ENCODE measurements around the gene SLC25A17.
A peak's percentile ranks its signal among the peaks of the same experiment; 100 is the strongest.
"Not testable (repeated sequence)": the region's sequence is repeated elsewhere in the genome, so short reads cannot be mapped to it uniquely, and the experiment has no call there.

Gene SLC25A17, protein sequence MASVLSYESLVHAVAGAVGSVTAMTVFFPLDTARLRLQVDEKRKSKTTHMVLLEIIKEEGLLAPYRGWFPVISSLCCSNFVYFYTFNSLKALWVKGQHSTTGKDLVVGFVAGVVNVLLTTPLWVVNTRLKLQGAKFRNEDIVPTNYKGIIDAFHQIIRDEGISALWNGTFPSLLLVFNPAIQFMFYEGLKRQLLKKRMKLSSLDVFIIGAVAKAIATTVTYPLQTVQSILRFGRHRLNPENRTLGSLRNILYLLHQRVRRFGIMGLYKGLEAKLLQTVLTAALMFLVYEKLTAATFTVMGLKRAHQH

DNA sequence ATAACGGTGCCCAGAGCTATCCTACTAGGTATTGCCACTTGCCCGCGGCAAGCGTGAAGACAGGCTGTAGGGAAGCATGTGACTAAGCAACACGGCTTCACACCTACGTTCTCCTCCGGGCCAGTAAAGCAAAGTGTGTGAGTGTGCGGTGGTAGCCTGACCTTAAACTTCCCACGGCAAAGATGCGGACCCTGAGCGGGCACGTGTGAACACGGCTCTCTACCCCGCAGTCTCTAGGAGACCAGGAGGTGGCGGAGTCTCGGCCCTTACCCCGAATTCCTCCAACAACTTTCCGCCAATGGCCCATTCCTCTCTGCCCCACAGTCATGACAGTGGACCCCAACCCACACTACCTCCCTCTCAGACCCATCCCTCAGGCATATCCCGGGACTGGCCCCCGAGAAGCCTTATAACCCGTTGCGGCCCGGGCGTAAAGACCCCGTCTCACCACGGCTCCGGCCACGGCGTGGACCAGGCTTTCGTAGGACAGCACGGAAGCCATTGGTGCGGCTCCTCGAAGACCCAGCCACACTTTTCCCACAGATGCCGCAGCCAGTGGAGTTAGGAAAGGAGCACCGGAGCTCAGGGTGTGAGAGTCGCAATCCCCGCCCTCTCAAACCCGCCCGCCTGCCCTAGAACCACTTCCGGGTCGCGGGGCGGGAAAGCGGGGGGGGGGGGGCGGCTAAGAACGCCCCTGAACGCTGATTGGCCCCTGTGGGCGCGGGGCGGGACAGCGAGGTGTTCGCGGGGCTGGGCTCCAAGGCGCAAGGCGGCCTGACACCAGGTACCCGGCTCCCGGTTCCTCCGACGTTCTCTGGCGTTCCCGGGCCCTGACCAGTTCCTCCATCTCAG is at the start of gene SLC25A17:
Gene SLC25A17 (minus strand): TSS at position 600 of the 852 bp plus-strand sequence. CDS start 98 bp downstream, at position 502.
- peak; percentile 79 for DNase-seq (ENCODE audit: low read depth)

DNA sequence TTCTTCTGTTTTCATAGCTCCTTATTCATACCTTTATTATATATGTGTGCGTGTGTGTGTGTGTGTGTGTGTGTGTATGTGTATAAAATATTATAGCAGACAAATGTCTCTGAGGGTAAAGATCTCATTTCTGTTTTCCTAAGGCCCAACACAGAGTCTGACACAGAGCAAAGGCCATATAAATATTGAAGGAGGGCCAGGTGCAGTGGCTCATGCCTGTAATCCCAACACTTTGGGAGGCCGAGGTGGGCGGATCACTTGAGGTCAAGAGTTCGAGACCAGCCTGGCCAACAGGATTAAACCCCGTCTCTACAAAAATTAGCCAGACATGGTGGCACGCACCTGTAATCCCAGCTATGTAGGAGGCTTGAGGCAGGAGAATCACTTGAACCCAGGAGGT is 49.2 kb upstream of the SLC25A17 start:
- not testable (repeated sequence) for DNase-seq (ENCODE audit: low read depth)

DNA sequence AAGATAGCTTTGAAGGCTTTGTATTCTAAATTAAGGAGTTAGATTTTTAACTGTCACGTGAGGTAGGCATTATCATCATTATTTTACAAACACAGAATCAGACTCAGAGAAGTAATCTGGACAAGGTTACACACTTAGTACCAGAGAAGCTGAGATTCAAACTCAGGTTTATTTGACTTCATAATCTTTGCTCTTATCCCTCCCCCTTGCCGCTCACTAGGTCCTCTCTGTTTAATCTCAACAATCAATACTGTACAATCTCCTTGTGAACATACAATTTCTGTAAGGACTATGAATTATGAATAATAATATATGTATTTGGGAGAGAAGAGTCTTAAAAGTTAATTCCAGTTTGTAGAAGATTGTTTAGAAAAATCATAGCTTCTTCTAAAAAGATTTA is 48.0 kb upstream of the SLC25A17 start:
- no peak for DNase-seq (ENCODE audit: low read depth)

DNA sequence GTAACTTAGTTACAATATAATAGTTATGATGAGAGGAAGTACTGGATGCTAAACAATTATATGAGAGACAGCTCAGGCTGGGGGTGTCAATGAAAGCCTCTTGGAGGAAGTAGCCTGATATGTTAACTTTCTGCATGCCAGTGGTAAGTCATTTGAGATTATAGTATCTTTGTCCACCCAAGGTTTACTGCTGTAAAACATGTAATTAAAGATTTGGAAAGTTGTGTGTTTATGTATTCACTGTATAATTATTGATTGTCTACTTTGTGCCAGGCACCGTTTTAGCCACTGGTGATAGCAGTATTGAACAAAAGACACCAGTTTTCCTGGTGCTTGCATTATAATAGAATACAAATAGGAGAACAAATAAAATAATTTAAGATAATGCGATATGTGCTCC is 43.4 kb upstream of the SLC25A17 start:
- no peak for DNase-seq (ENCODE audit: low read depth)

- no peak for DNase-seq (ENCODE audit: low read depth)
Measured at GRCh38 chr22:40862013-40862412, 42.9 kb upstream of the SLC25A17 start, which contains the start of gene DNAJB7. TSS of gene DNAJB7 (minus strand) at chr22:40862113. CDS start at chr22:40861994, 119 bp downstream.

GRCh38 chr22:40857309-40857855 is 38.2 kb upstream of the SLC25A17 start:
- DNase-seq (ENCODE audit: low read depth), result no peak

DNA sequence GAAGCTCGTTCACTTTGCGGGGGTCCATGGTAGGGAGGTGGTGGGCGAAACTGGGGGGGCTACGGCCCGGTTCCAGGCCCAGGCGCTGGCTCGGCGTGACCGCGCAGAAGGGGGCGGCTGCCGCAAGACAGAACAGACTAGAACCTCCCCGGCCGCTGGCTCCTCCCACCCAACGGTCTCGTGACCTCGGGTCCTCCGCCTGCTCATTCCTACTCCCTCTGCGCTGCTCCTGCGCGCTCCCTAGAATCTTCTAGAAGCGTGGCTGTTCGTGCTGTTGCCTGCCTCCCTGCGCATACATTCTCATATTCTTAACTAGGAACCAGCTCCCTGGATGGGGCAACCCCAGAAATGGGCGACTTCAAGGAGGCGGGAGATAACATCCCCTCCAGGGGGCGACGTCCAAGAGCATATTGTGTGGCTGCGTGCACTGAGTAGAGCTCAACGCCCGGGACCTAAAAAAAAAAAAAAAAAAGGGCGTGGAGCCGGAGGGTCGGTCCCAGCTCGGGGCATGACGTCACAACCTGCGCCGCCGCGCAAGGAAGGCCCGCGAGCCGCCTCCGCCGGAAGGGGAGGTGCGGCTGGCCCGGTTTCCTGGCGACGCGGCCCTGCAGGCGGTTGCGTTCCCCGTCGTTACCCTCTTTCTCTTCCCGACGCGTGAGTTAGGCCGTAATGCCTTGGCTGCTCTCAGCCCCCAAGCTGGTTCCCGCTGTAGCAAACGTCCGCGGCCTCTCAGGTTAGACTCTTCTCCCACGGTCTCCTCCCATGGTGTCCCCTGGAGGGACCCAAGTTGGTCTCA is 37.6 kb upstream of the SLC25A17 start, which contains the start of the genes ST13 and XPNPEP3:
Gene ST13 (minus strand): TSS at position 127 of the 796 bp plus-strand sequence. CDS start 99 bp downstream, at position 28.
Gene XPNPEP3 (plus strand): TSS at position 636 of the 796 bp plus-strand sequence. CDS start 34 bp downstream, at position 670.
- DNase-seq (ENCODE audit: low read depth), result peak; percentile 95

- DNase-seq (ENCODE audit: low read depth), result no peak
Measured at GRCh38 chr22:40855979-40856512, 36.9 kb upstream of the SLC25A17 start.

DNA sequence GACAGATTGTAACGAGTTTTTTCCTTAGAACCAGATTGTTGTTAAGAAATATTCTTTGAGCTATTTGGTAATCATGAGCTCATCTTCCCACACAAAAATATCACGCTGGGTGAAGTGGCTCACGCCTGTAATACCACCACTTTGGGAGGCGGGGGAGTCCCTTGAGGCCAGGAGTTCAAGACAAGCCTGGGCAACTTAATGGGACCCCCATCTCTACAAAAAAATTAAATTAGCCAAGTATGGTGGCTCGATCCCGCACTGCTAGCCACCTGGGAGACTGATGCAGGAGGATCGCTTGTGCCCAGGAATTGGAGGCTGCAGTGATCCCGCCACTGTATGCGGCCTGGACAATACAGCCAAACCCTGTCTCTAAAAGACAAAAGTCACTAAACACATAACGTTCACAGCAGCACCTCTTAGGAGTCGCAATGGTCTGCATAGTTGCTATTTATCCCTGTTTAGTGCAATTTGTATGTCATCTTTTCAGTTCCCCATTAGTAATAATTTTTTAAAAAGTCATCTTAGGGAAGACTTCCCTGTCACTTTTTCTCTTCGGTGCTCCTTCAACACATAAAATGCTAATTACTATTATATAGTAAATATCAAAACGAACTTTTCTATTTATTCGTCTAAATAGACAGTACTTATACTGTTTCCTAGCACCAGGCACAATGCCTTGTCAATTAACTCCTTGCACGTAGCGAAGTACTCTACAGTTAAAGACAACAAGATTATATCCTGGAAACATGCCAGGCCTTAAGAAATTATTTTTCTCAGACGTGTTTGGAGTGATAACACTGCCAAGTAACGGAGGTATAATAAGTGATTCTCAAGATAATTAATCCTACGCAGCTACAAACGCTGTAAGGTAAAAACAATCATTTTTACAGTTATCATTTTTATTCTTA is 36.2 kb upstream of the SLC25A17 start:
- DNase-seq (ENCODE audit: low read depth), result no peak

GRCh38 chr22:40853961-40854360 is 34.8 kb upstream of the SLC25A17 start:
- DNase-seq (ENCODE audit: low read depth), result no peak

GRCh38 chr22:40853333-40853732 is 34.2 kb upstream of the SLC25A17 start:
- DNase-seq (ENCODE audit: low read depth), result no peak

DNA sequence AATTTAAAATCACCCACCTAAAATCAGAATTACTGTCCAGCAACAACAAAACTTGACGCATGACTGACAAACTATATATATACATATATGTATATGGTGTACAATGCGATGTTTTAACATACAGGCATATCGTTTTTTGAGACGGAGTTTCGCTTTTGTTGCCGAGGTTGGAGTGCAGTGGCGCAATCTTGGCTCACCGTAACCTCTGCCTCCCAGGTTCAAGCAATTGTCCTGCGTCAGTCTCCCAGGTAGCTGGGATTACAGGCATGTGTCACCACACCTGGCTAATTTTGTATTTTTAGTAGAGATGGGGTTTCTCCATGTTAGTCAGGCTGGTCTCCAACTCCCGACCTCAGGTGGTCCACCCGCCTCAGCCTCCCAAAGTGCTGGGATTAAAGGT is 26.7 kb upstream of the SLC25A17 start:
- DNase-seq (ENCODE audit: low read depth), result not testable (repeated sequence)

DNA sequence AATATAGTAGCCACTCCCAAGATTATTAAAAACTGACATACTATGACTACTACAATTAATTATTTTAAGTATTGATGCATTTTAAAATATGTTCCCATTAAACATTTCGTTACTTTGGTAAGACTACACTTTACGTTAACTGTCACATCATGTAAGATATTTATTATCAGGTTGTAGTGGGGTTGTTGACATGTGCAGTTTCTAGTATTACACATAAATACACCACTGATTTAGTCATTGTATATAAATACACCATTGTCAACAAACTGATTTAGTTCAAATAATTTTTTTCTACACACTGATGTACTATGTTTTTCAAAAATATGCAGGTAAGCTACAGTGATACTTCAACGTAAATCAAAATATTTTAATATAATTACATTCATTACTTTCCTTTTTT is 25.8 kb upstream of the SLC25A17 start:
- no peak for DNase-seq (ENCODE audit: low read depth)

DNA sequence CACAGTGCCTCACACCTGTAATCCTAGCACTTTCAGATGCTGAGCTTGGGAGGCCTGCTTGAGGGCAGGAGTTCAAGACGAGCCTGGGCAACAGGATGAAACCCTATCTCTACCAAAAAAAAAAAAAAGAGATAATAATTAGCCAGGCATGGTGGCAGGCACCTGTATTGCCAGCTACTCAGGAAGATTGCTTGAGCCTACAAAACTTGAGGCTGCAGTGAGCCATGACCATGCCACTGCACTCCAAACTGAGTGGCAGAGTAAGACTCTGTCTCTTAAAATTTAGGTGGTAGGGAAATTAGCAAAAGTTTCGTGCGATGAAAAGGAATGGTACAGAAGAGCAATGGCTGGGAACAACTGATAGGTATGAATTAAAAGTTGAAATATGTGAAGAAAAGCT is 19.3 kb upstream of the SLC25A17 start:
- DNase-seq (ENCODE audit: low read depth), result no peak

DNA sequence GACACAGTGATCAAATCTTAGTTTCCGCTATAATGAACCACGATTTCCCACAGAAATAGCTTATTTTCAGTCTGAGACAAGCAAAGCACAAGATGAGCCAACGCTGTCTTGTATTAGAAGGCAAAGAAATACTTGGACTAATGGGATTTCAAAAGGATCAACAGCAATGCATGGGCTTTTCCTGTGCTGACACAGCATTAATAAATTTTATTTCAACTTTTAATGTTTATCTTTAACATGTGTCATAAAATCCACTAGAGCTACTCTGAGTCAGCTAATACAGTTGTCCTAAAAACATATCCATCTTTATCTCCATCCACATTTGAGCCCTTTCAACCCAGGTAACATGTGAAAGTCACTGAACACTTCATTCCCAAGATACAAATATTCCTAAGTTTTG is 15.5 kb upstream of the SLC25A17 start:
- DNase-seq (ENCODE audit: low read depth), result no peak

DNA sequence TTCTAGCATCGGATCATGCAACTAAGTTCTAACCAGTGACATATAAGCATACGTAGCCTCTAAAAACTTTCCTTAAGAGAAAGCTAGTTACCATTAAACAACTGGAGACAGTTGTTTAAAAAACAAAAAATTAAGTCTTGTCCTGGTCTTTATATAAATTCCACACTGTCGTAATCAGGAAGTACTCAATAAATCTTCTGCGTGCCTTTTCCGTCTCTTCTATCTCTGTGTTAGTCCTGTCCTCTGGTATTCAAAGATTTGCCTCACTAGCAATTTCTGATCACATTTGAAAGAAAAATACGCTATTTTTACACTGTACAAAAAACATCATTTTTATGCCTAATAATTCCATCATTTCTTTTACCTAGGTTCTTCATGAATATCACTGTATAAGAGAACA is 10.0 kb upstream of the SLC25A17 start:
- no peak for DNase-seq (ENCODE audit: low read depth)

DNA sequence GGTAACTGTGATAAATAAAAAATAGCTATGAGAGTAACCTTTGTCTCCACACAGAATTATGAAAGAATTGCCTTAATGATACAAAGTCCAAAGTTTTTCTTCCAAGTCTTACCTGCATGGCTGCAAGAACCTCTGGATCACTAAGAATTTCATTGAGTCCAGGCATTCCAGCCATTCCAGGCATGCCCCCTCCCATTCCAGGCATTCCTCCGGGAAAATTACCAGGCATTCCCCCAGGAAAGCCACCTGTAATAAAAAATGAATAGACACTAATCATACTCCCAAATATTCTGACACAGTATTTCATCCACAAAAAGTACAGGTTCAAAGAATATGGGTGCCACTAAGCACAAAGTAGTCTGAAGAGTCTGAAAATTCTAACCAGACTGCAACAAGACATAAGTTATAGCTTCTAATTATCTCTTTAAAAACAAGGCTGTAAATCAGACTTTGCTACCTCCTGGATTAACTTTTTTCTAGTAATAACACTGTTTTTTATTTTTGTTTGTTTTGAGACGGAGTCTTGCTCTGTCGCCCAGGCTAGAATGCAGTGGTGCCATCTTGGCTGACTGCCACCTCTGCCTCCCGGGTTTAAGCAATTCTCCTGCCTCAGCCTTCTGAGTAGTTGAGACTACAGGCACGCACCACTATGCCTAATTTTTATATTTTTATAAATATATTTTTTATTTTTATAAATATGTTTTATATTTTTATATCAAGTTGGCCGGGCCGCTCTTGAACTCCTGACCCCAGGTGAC is 8.0 kb upstream of the SLC25A17 start:
- DNase-seq (ENCODE audit: low read depth), result no peak

DNA sequence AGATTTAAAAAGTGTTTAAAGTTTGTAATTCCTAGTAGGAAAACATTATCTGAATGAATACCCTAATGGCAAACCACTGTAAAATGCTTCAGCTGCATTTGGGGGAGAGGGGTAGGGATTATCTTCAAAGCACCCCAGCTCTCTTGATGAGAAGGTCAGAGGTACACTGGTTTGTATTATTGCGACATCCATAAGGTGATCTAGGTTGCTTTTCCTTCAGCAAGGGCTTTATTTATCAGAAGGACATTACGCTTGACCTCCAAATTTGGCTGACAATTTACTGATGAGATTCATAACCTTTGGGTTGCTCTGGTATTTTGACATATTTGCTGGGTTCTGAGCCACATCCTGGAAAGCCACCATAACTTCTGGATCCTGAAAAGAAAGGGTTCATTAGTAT is 7.1 kb upstream of the SLC25A17 start:
- not testable (repeated sequence) for DNase-seq (ENCODE audit: low read depth)

GRCh38 chr22:40823426-40823825 is 4.3 kb upstream of the SLC25A17 start:
- no peak for DNase-seq (ENCODE audit: low read depth)
